ENCODE results near the gene SNX17.
A peak's percentile ranks its signal among the peaks of the same experiment; 100 is the strongest.

Gene SNX17

GRCh38 chr2:27376866-27377617, 6.6 kb downstream of the SNX17 start:
- Mint-ChIP-seq H3K27me3 (no peaks in the 10 kb centered on the region), H3K27ac (peak overlapping the region; percentile 83), H3K4me3 (peak overlapping the region; percentile 32 to 43), H3K36me3 (peaks cover 65 to 88% of the 10 kb centered on the region in 2 donors), H3K4me1 (peaks cover 57 to 80% of the 10 kb centered on the region in 2 donors), H3K9me3 (peaks cover 0 to 3% of the 10 kb centered on the region in 2 donors)
- no peak for DNase-seq
- ATAC-seq (replicated peaks): no peak

GRCh38 chr2:27377618-27378095, 7.2 kb downstream of the SNX17 start:
- DNase-seq (no peak), ATAC-seq (replicated peaks) (no peak)
- peak overlapping the region; percentile 6 to 43 for H3K4me3 Mint-ChIP-seq
- peaks cover 0 to 3% of the 10 kb centered on the region in 2 donors for H3K9me3 Mint-ChIP-seq
- peaks cover 62 to 85% of the 10 kb centered on the region in 2 donors for H3K36me3 Mint-ChIP-seq
- no peaks in the 10 kb centered on the region for H3K27me3 Mint-ChIP-seq
- H3K27ac Mint-ChIP-seq: peak overlapping the region; percentile 82
- peaks cover 51 to 76% of the 10 kb centered on the region in 2 donors for H3K4me1 Mint-ChIP-seq

GRCh38 chr2:27378096-27378808, 7.8 kb downstream of the SNX17 start:
- no peak for DNase-seq
- peaks cover 49 to 70% of the 10 kb centered on the region in 2 donors for H3K4me1 Mint-ChIP-seq
- peaks cover 0 to 3% of the 10 kb centered on the region in 2 donors for H3K9me3 Mint-ChIP-seq
- no peak for ATAC-seq (replicated peaks)
- peak overlapping the region; percentile 6 to 29 for H3K4me3 Mint-ChIP-seq
- peaks cover 58 to 81% of the 10 kb centered on the region in 2 donors for H3K36me3 Mint-ChIP-seq
- H3K27me3 Mint-ChIP-seq: no peaks in the 10 kb centered on the region
- peak overlapping the region; percentile 82 for H3K27ac Mint-ChIP-seq

GRCh38 chr2:27378809-27379290, 8.4 kb downstream of the SNX17 start:
- no peak for DNase-seq
- H3K27ac Mint-ChIP-seq: peak overlapping the region; percentile 97
- no peak for ATAC-seq (replicated peaks)
- peak overlapping the region; percentile 91 to 94 for H3K4me3 Mint-ChIP-seq
- peaks cover 0 to 3% of the 10 kb centered on the region in 2 donors for H3K9me3 Mint-ChIP-seq
- peaks cover 60 to 81% of the 10 kb centered on the region in 2 donors for H3K36me3 Mint-ChIP-seq
- no peaks in the 10 kb centered on the region for H3K27me3 Mint-ChIP-seq
- peaks cover 53 to 69% of the 10 kb centered on the region in 2 donors for H3K4me1 Mint-ChIP-seq

- Mint-ChIP-seq H3K36me3 (peaks cover 64 to 83% of the 10 kb centered on the region in 2 donors), H3K4me3 (peak overlapping the region; percentile 91 to 94), H3K27me3 (no peaks in the 10 kb centered on the region), H3K27ac (peak overlapping the region; percentile 97), H3K9me3 (peaks cover 0 to 3% of the 10 kb centered on the region in 2 donors), H3K4me1 (peaks cover 56 to 72% of the 10 kb centered on the region in 2 donors)
- ATAC-seq (replicated peaks) (no peak), DNase-seq (no peak)
Measured at GRCh38 chr2:27379383-27379835, 9.0 kb downstream of the SNX17 start.

GRCh38 chr2:27379836-27380625, 9.6 kb downstream of the SNX17 start:
- Mint-ChIP-seq H3K4me3 (peak overlapping the region; percentile 91 to 94), H3K9me3 (peaks cover 0 to 3% of the 10 kb centered on the region in 2 donors), H3K27ac (peak overlapping the region; percentile 97), H3K36me3 (peaks cover 65 to 83% of the 10 kb centered on the region in 2 donors), H3K4me1 (peaks cover 54 to 75% of the 10 kb centered on the region in 2 donors), H3K27me3 (no peaks in the 10 kb centered on the region)
- no peak for DNase-seq
- peak; percentile 61 to 64 for ATAC-seq (replicated peaks)

GRCh38 chr2:27380626-27381545, 10.5 kb downstream of the SNX17 start, which contains the start of gene ZNF513:
Gene ZNF513 (minus strand): TSS chr2:27380734. CDS start chr2:27380526, 208 bp downstream.
- Mint-ChIP-seq H3K27me3 (no peaks in the 10 kb centered on the region), H3K4me3 (peak within 1 kb of the TSS; percentile 91 to 94), H3K9me3 (peaks cover 0 to 3% of the 10 kb centered on the region in 2 donors), H3K27ac (peak within 1 kb of the TSS; percentile 97), H3K4me1 (peaks cover 56 to 77% of the 10 kb centered on the region in 2 donors), H3K36me3 (peaks cover 68 to 86% of the 10 kb centered on the region in 2 donors)
- ATAC-seq (replicated peaks) (peak; percentile 90 to 94), DNase-seq (peak; percentile 88)

GRCh38 chr2:27381577-27382181, 11.3 kb downstream of the SNX17 start:
- peak overlapping the region; percentile 97 for H3K27ac Mint-ChIP-seq
- H3K9me3 Mint-ChIP-seq: peaks cover 0 to 3% of the 10 kb centered on the region in 2 donors
- peaks cover 55 to 75% of the 10 kb centered on the region in 2 donors for H3K4me1 Mint-ChIP-seq
- no peak for DNase-seq
- H3K36me3 Mint-ChIP-seq: peaks cover 64 to 81% of the 10 kb centered on the region in 2 donors
- ATAC-seq (replicated peaks): no peak
- no peaks in the 10 kb centered on the region for H3K27me3 Mint-ChIP-seq
- H3K4me3 Mint-ChIP-seq: peak overlapping the region; percentile 91 to 94

- Mint-ChIP-seq H3K36me3 (peaks cover 29 to 37% of the 10 kb centered on the region in 2 donors), H3K4me3 (no peak overlapping the region), H3K27ac (no peak overlapping the region), H3K9me3 (no peaks in the 10 kb centered on the region), H3K4me1 (peaks cover 10 to 16% of the 10 kb centered on the region in 2 donors), H3K27me3 (no peaks in the 10 kb centered on the region)
- DNase-seq (no peak), ATAC-seq (replicated peaks) (no peak)
Measured at GRCh38 chr2:27390822-27391679, 20.6 kb downstream of the SNX17 start.

GRCh38 chr2:27393225-27393624, 22.8 kb downstream of the SNX17 start:
- Mint-ChIP-seq H3K36me3 (peaks cover 31 to 41% of the 10 kb centered on the region in 2 donors), H3K4me3 (no peak overlapping the region), H3K27me3 (no peaks in the 10 kb centered on the region), H3K4me1 (peaks cover 9 to 17% of the 10 kb centered on the region in 2 donors), H3K27ac (no peak overlapping the region), H3K9me3 (no peaks in the 10 kb centered on the region)
- DNase-seq (no peak), ATAC-seq (replicated peaks) (no peak)

GRCh38 chr2:27398962-27399361, 28.5 kb downstream of the SNX17 start:
- DNase-seq (no peak), ATAC-seq (replicated peaks) (no peak)
- Mint-ChIP-seq H3K27ac (peak overlapping the region; percentile 9), H3K9me3 (no peaks in the 10 kb centered on the region), H3K36me3 (peaks cover 22 to 31% of the 10 kb centered on the region in 2 donors), H3K27me3 (no peaks in the 10 kb centered on the region), H3K4me3 (no peak overlapping the region), H3K4me1 (peaks cover 10 to 35% of the 10 kb centered on the region in 2 donors)

All from stimulated activated naive B cell treated with anti-CD40 and anti-IgM and Interleukin-4, amounts not matched to agents 10 μg/mL and 1 μg/mL and 100 μg/mL, for 72 hours (primary cell).